GM12878 (cell line): ENCODE results near the gene NARF. TPM values are rescaled to one million over a fixed set of nuclear protein-coding genes. Genes with fewer than 3 reads are reported as not detected.
A peak's percentile ranks its signal among the peaks of the same experiment; 100 is the strongest.

ENCODE experiments used
- ATAC-seq: fragments of 200-7000 bp; cut with Tn5 transposase; 3 replicates; pipeline ENCODE4 v1.9.1; 2020; ENCODE audit warnings: mild to moderate bottlenecking, moderate library complexity
- BruUV-seq: library from RNA; stranded (reverse); fragments of 400-500 nt; replicated peaks from 2 replicates; lab custom pipeline; 2021; lab: Mats Ljungman, UMichigan
- CTCF ChIA-PET: fragments of 300-600 bp; sonication (Branson Sonifier 250); formaldehyde crosslinking; extraction: SDS; loops from one replicate; lab custom pipeline; 2021; ENCODE audit warnings: inconsistent platforms; lab: Yijun Ruan, JAX
- POLR2A ChIA-PET: fragments of 350-600 bp; formaldehyde crosslinking; extraction: SDS; loops from one replicate; lab custom pipeline; 2021; ENCODE audit warnings: inconsistent platforms; lab: Charles Lee
- RAD21 ChIA-PET: fragments of 300-600 bp; sonication (Branson Sonifier 250); formaldehyde crosslinking; loops from one replicate; lab custom pipeline; 2023; ENCODE audit warnings: antibody characterized with exemption; ENCODE audit not compliant: unreplicated experiment; lab: Charles Lee
- SMC1A ChIA-PET: fragments of 300-600 bp; sonication (Branson Sonifier 250); formaldehyde crosslinking; loops from one replicate; lab custom pipeline; 2023; ENCODE audit not compliant: unreplicated experiment, uncharacterized antibody; lab: Charles Lee
- DNase-seq: peaks from one replicate; pipeline ENCODE4 v3.0.0-alpha.2; 2011; ENCODE audit warnings: low read depth, low spot score
- FAIRE-seq: peaks from 3 replicates; lab custom pipeline; 2011; peaks lifted over from hg19 to GRCh38; lab: Jason Lieb, UNC
- H2AFZ ChIP-seq: 2 replicates; pipeline ENCODE4 v1.6.0; 2011; ENCODE audit warnings: low read depth, low read length, control low read depth; ENCODE audit not compliant: control insufficient read depth
- H3K27ac ChIP-seq: 2 replicates; pipeline ENCODE4 v1.5.1; 2011; ENCODE audit warnings: control low read depth; ENCODE audit not compliant: control insufficient read depth, insufficient read depth
- H3K27me3 ChIP-seq, 2 experiments: replicated peaks in 1 of 2; 2 replicates each; pipeline versions ENCODE4 v1.6.0 to v1.6.1; 2011; ENCODE audit warnings: low read length in 1 of 2; ENCODE audit not compliant: control insufficient read depth in 2 of 2, insufficient read depth in 2 of 2
- H3K36me3 ChIP-seq, 2 experiments: 2 replicates each; pipeline ENCODE4 v1.5.1; 2011; ENCODE audit warnings: low read length in 1 of 2; ENCODE audit not compliant: control insufficient read depth in 2 of 2, insufficient read depth in 2 of 2
- H3K4me1 ChIP-seq: 2 replicates; pipeline ENCODE4 v1.6.1; 2011; ENCODE audit warnings: mild to moderate bottlenecking, low read length, moderate library complexity, mixed read lengths; ENCODE audit not compliant: control insufficient read depth, insufficient read depth
- H3K4me2 ChIP-seq: 2 replicates; pipeline ENCODE4 v1.6.0; 2011; ENCODE audit warnings: control low read depth; ENCODE audit not compliant: control insufficient read depth, insufficient read depth
- H3K4me3 ChIP-seq: fragments of 200-600 bp; sonication (generic); 2 replicates; pipeline ENCODE4 v1.5.1; 2016
- H3K79me2 ChIP-seq: 2 replicates; pipeline ENCODE4 v1.6.0; 2011; ENCODE audit warnings: low read length; ENCODE audit not compliant: control insufficient read depth, insufficient read depth
- H3K9ac ChIP-seq: 2 replicates; pipeline ENCODE4 v1.8.0; 2011; ENCODE audit warnings: low read length, control low read depth, mixed read lengths; ENCODE audit not compliant: control insufficient read depth, insufficient read depth
- H3K9me3 ChIP-seq: replicated peaks from 3 replicates; pipeline ENCODE4 v1.5.1; 2011; ENCODE audit warnings: mild to moderate bottlenecking, low read length; ENCODE audit not compliant: control insufficient read depth, insufficient read depth
- H4K20me1 ChIP-seq: 2 replicates; pipeline ENCODE4 v1.6.0; 2011; ENCODE audit not compliant: control insufficient read depth, insufficient read depth
- ESRRA ChIP-seq: IDR thresholded peaks from 2 replicates; pipeline ENCODE4 v1.6.1; 2012; ENCODE audit warnings: mild to moderate bottlenecking, low read length, improper control_type of control experiment
- HDAC6 ChIP-seq: fragments of 200-600 bp; sonication (generic); IDR thresholded peaks from one replicate; pipeline ENCODE4 v1.8.0; 2017; ENCODE audit warnings: antibody characterized with exemption; ENCODE audit not compliant: unreplicated experiment
- POLR2A ChIP-seq: IDR thresholded peaks from 2 replicates; pipeline ENCODE4 v1.6.1; 2011; ENCODE audit warnings: low read depth, mild to moderate bottlenecking, low read length
- RAD21 ChIP-seq: IDR thresholded peaks from 2 replicates; pipeline ENCODE4 v1.6.1; 2011; ENCODE audit warnings: mild to moderate bottlenecking, low read depth, low read length, moderate library complexity; ENCODE audit not compliant: insufficient read depth
- SIX5 ChIP-seq: IDR thresholded peaks from 2 replicates; pipeline ENCODE4 v1.6.1; 2011; ENCODE audit warnings: mild to moderate bottlenecking, low read depth, low read length, moderate library complexity; ENCODE audit not compliant: severe bottlenecking
- SPI1 ChIP-seq: IDR thresholded peaks from 2 replicates; pipeline ENCODE4 v1.6.1; 2011; ENCODE audit warnings: low read depth, mild to moderate bottlenecking, low read length, moderate library complexity, borderline replicate concordance; ENCODE audit not compliant: insufficient read depth
- WGBS: methylation state at CpG from one replicate; pipeline ENCODE4 v1.1.6; 2016; ENCODE audit warnings: low lambda C conversion rate; ENCODE audit not compliant: insufficient replicate concordance, insufficient coverage; ENCODE audit errors: missing lambda C conversion rate; 5-methylcytosine and 5-hydroxymethylcytosine counted together
- in situ Hi-C: fragments of 300-500 bp; cut with MboI; formaldehyde crosslinking; loops from 9 replicates; pipeline ENCODE4 v1.14.3; 2018; ENCODE audit warnings: mixed read lengths
- intact Hi-C: fragments of 100-400 bp; cut with micrococcal nuclease; formaldehyde crosslinking; loops from one replicate; pipeline ENCODE4 v1.14.2; 2022; ENCODE audit not compliant: unreplicated experiment
- polyA plus RNA-seq, 11 experiments: library from polyadenylated mRNA; depleted of rRNA in 4 of 11; unstranded in 6 of 11; stranded (reverse) in 5 of 11; fragments of >200 nt; fragmentation: Nextera tagmentation in 4 of 11; fragmentation: Illumina TruSeq in 1 of 11; extraction: Ambion mirVana in 4 of 11; extraction: Trizol in 1 of 11; gene quantifications; 1 replicate in 1 of 11; 2 replicates in 10 of 11; pipeline versions ENCODE4 v1.2.1 to v1.2.3, GENCODE V29; 2011 to 2016; ENCODE audit warnings: inconsistent platforms in 2 of 11, missing spikeins in 2 of 11, low read depth in 1 of 11
- total RNA-seq, 4 experiments: library from RNA; depleted of rRNA in 3 of 4; stranded (reverse); fragments of >200 nt in 3 of 4; fragmentation: Illumina TruSeq in 1 of 4; extraction: Trizol in 1 of 4; gene quantifications; 2 replicates each; pipeline versions ENCODE4 v1.2.1 to v1.2.3, GENCODE V29; 2013 to 2021
- TF ChIP-seq, protein P1 (sequence below): fragments of 450-650 bp; IDR thresholded peaks from 2 replicates; pipeline ENCODE4 v1.6.1; 2016; ENCODE audit warnings: mild to moderate bottlenecking
- TF ChIP-seq, protein P2 (sequence below): fragments of 450-650 bp; IDR thresholded peaks from 2 replicates; pipeline ENCODE4 v1.6.1; 2018; ENCODE audit warnings: mild to moderate bottlenecking, low read depth, moderate library complexity; ENCODE audit not compliant: partially characterized antibody

Gene NARF
- total and polyA plus RNA-seq, 10 of the 15 experiments (the other 5 are each of a cell fraction or from before 2014, with no cell fraction given), result 16.7 to 126 (median 47.5) TPM

GRCh38 chr17:82437325-82437668 lies 21.2 kb upstream of the NARF start (continued):
- no peak for TF ChIP-seq HDAC6

DNA sequence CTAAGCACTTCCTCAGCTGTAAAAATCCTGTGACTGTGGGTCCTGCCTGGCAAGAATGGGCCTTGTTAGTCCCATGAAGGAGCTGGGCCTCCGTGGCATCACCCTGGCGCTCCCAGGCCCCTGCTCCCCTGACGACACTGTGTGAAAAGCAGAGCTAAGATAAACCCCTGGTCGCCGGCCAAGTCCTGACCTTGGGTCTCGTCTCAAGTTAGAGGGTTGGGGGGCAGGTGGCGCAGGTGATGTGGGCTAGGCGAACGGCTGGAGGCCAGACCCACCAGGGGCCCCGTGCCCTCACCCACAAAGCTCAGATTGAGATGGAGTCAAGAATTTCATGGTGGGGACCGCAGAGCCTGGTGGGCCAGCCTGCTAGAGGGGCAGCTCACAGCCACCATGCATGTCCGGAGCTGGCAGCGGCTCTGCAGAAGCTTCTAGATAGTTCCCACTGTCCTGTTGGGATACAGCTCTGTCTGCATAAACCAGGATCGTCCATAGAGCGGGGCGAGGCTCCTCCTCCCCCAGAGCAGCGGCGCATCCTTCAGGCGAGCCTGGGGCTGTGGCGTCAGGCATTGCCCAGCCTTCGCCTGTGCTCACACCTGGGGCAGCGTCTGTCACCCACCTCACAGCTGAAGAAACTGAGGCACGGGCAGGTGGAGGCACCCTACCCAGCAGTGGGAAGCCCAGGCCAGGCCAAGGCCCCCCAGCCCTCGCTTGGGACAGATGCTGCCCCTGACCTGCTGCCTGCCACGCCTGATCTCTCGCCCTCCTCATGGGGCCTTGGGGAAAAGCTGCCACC lies 19.9 kb upstream of the NARF start:
- no peaks in the 10 kb centered on the region for H3K79me2 ChIP-seq
- ATAC-seq (no peak), FAIRE-seq (no peak), DNase-seq (no peak)
- intact Hi-C loops, result no loop called here
- H3K27ac ChIP-seq, result no peak overlapping the region
- H2AFZ ChIP-seq, result no peak overlapping the region
- H3K9ac ChIP-seq, result no peak overlapping the region
- TF ChIP-seq SIX5 (no peak), POLR2A (peak; percentile 41)
- BruUV-seq, result no TSS peak
- 87% methylated on average over 26 of the region's 26 CpGs for WGBS
- no peak overlapping the region for H3K4me3 ChIP-seq
- no peak overlapping the region for H3K4me2 ChIP-seq
- CTCF ChIA-PET, result interaction anchor here (1.2 to 1.8 kb wide), 2 partner anchors 10 to 14 kb away, joined by 3 to 5 read pairs; no protein-coding TSS in a partner anchor
- peaks cover 4 to 13% of the 10 kb centered on the region in 2 experiments; a peak in 3 of 4 replicates for H3K36me3 ChIP-seq
- in situ Hi-C loops, result no loop called here
- no peaks in the 10 kb centered on the region for H3K9me3 ChIP-seq
- no peaks in the 10 kb centered on the region for H3K27me3 ChIP-seq
- H4K20me1 ChIP-seq, result no peaks in the 10 kb centered on the region; the same call in 1 of the 2 replicates
- RAD21 ChIA-PET, result no interaction called here
- H3K4me1 ChIP-seq, result peaks cover 18% of the 10 kb centered on the region
- SMC1A ChIA-PET, result no interaction called here
- POLR2A ChIA-PET, result interaction anchor here (0.7 kb wide), 1 partner anchor 11 kb away, joined by 3 read pairs; no protein-coding TSS in a partner anchor

DNA sequence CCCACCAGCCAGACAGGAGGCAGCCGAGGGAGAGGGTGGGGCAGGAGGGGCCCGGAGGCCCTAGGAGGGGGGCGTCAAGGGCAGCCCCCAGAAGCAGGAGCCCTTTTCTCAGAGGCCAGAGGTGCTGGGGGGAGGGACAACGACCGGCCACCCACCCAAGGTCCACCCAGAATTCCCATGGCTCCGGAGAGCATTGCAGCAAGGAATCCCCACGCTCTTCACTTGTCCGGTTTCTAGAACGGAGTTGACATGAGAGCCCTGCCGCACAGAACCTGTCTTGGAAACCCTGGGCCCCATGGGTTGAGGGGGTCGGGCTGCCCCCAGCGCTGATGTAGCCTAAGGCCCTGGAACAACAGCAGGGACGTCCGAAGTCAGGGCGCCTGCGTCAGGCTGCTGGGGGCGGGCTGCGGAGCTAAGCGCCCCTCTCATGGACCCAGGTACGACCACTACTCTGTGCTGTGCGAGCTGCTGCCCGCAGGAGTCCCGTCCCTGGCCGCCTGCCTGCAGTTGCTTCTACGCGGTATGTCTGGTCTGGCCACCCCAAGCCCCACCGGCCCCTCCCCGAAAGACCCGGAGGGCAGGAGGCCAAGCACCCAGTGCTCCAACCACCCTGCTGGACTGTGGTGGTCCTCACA lies 19.2 kb upstream of the NARF start:
- H3K4me2 ChIP-seq, result no peak overlapping the region
- H3K4me1 ChIP-seq, result peaks cover 18% of the 10 kb centered on the region
- H3K79me2 ChIP-seq, result no peaks in the 10 kb centered on the region
- peaks cover 4 to 18% of the 10 kb centered on the region in 2 experiments; a peak in 3 of 4 replicates for H3K36me3 ChIP-seq
- WGBS, result 90% methylated on average over 29 of the region's 29 CpGs
- ATAC-seq (no peak), FAIRE-seq (no peak), DNase-seq (no peak)
- CTCF ChIA-PET, result no interaction called here
- RAD21 ChIA-PET, result no interaction called here
- no peak overlapping the region for H3K9ac ChIP-seq
- TF ChIP-seq, protein P1, sequence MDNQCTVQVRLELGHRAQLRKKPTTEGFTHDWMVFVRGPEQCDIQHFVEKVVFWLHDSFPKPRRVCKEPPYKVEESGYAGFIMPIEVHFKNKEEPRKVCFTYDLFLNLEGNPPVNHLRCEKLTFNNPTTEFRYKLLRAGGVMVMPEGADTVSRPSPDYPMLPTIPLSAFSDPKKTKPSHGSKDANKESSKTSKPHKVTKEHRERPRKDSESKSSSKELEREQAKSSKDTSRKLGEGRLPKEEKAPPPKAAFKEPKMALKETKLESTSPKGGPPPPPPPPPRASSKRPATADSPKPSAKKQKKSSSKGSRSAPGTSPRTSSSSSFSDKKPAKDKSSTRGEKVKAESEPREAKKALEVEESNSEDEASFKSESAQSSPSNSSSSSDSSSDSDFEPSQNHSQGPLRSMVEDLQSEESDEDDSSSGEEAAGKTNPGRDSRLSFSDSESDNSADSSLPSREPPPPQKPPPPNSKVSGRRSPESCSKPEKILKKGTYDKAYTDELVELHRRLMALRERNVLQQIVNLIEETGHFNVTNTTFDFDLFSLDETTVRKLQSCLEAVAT, result no peak
- no peak for TF ChIP-seq RAD21
- TF ChIP-seq, protein P2, sequence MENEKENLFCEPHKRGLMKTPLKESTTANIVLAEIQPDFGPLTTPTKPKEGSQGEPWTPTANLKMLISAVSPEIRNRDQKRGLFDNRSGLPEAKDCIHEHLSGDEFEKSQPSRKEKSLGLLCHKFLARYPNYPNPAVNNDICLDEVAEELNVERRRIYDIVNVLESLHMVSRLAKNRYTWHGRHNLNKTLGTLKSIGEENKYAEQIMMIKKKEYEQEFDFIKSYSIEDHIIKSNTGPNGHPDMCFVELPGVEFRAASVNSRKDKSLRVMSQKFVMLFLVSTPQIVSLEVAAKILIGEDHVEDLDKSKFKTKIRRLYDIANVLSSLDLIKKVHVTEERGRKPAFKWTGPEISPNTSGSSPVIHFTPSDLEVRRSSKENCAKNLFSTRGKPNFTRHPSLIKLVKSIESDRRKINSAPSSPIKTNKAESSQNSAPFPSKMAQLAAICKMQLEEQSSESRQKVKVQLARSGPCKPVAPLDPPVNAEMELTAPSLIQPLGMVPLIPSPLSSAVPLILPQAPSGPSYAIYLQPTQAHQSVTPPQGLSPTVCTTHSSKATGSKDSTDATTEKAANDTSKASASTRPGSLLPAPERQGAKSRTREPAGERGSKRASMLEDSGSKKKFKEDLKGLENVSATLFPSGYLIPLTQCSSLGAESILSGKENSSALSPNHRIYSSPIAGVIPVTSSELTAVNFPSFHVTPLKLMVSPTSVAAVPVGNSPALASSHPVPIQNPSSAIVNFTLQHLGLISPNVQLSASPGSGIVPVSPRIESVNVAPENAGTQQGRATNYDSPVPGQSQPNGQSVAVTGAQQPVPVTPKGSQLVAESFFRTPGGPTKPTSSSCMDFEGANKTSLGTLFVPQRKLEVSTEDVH, result no peak
- TF ChIP-seq ESRRA, result no peak
- no peak for TF ChIP-seq SPI1
- SMC1A ChIA-PET, result no interaction called here
- no peak overlapping the region for H3K27ac ChIP-seq
- H4K20me1 ChIP-seq, result no peaks in the 10 kb centered on the region; the same call in 1 of the 2 replicates
- H2AFZ ChIP-seq, result no peak overlapping the region
- intact Hi-C loops (no loop called here), in situ Hi-C loops (no loop called here)
- no TSS peak for BruUV-seq
- H3K9me3 ChIP-seq, result no peaks in the 10 kb centered on the region
- POLR2A ChIA-PET, result no interaction called here
- no peak overlapping the region for H3K4me3 ChIP-seq
- no peaks in the 10 kb centered on the region for H3K27me3 ChIP-seq
